ENCODE data around the gene FOXP2. TPM values are rescaled to one million over a fixed set of nuclear protein-coding genes. Genes with fewer than 3 reads are reported as not detected.

Gene FOXP2
- total and polyA plus RNA-seq, 4 donors, result 15.6 to 27.5 (median 17.8) TPM

- DNase-seq (ENCODE audit: low read depth in 4 of 6, low spot score in 6 of 6), result no peak
- Histone ChIP-seq H3K36me3 (ENCODE audit: control insufficient read depth, insufficient read depth, low read length) (no peaks in the 10 kb centered on the region), H3K4me1 (ENCODE audit: control insufficient read depth, insufficient read depth, low read length) (no peaks in the 10 kb centered on the region), H3K4me3 (ENCODE audit: low read depth, low read length) (no peak overlapping the region), H3K27ac (ENCODE audit: low read depth, low read length) (no peak overlapping the region), H3K27me3 (ENCODE audit: control insufficient read depth, insufficient read depth, low read length) (peaks cover 19% of the 10 kb centered on the region), H3K9me3 (ENCODE audit: control insufficient read depth, insufficient read depth, low read length) (no peaks in the 10 kb centered on the region)
- 80% methylated on average over 7 of the region's 8 CpGs for WGBS (ENCODE audit: insufficient coverage)
Observed at GRCh38 chr7:114419441-114420272, 5.0 kb downstream of the FOXP2 start.

- H3K27ac ChIP-seq (ENCODE audit: low read depth, low read length), result no peak overlapping the region
- peaks cover 7% of the 10 kb centered on the region for H3K27me3 ChIP-seq (ENCODE audit: control insufficient read depth, insufficient read depth, low read length)
- no peak overlapping the region for H3K4me3 ChIP-seq (ENCODE audit: low read depth, low read length)
- H3K9me3 ChIP-seq (ENCODE audit: control insufficient read depth, insufficient read depth, low read length), result no peaks in the 10 kb centered on the region
- DNase-seq (ENCODE audit: low read depth in 4 of 6, low spot score in 6 of 6), result no peak
- WGBS (ENCODE audit: insufficient coverage), result 95% methylated on average over 2 of the region's 7 CpGs
- H3K4me1 ChIP-seq (ENCODE audit: control insufficient read depth, insufficient read depth, low read length), result no peaks in the 10 kb centered on the region
- no peaks in the 10 kb centered on the region for H3K36me3 ChIP-seq (ENCODE audit: control insufficient read depth, insufficient read depth, low read length)
Observed at GRCh38 chr7:114422507-114423501, 8.2 kb downstream of the FOXP2 start.

GRCh38 chr7:114426382-114426781, 11.8 kb downstream of the FOXP2 start:
- WGBS (ENCODE audit: insufficient coverage), result 0% methylated on average over 1 of the region's 2 CpGs
- H3K4me1 ChIP-seq (ENCODE audit: control insufficient read depth, insufficient read depth, low read length), result no peaks in the 10 kb centered on the region
- no peaks in the 10 kb centered on the region for H3K36me3 ChIP-seq (ENCODE audit: control insufficient read depth, insufficient read depth, low read length)
- H3K4me3 ChIP-seq (ENCODE audit: low read depth, low read length), result no peak overlapping the region
- peak in 1 of 6 donors; percentile 43 for DNase-seq (ENCODE audit: low read depth in 4 of 6, low spot score in 6 of 6)
- no peaks in the 10 kb centered on the region for H3K9me3 ChIP-seq (ENCODE audit: control insufficient read depth, insufficient read depth, low read length)
- H3K27ac ChIP-seq (ENCODE audit: low read depth, low read length), result no peak overlapping the region
- H3K27me3 ChIP-seq (ENCODE audit: control insufficient read depth, insufficient read depth, low read length), result no peaks in the 10 kb centered on the region

- WGBS (ENCODE audit: insufficient coverage), result no CpG with 5 or more reads among the region's 4 CpGs
- Histone ChIP-seq H3K9me3 (ENCODE audit: control insufficient read depth, insufficient read depth, low read length) (no peaks in the 10 kb centered on the region), H3K27ac (ENCODE audit: low read depth, low read length) (no peak overlapping the region), H3K4me1 (ENCODE audit: control insufficient read depth, insufficient read depth, low read length) (no peaks in the 10 kb centered on the region), H3K4me3 (ENCODE audit: low read depth, low read length) (no peak overlapping the region), H3K27me3 (ENCODE audit: control insufficient read depth, insufficient read depth, low read length) (no peaks in the 10 kb centered on the region), H3K36me3 (ENCODE audit: control insufficient read depth, insufficient read depth, low read length) (no peaks in the 10 kb centered on the region)
- peak in 2 of 6 donors; percentile 67 to 86 for DNase-seq (ENCODE audit: low read depth in 4 of 6, low spot score in 6 of 6)
Observed at GRCh38 chr7:114426824-114427223, 12.2 kb downstream of the FOXP2 start.

GRCh38 chr7:114428211-114428610, 13.6 kb downstream of the FOXP2 start:
- H3K4me1 ChIP-seq (ENCODE audit: control insufficient read depth, insufficient read depth, low read length), result no peaks in the 10 kb centered on the region
- WGBS (ENCODE audit: insufficient coverage), result no CpG with 5 or more reads among the region's 1 CpG
- no peaks in the 10 kb centered on the region for H3K27me3 ChIP-seq (ENCODE audit: control insufficient read depth, insufficient read depth, low read length)
- H3K27ac ChIP-seq (ENCODE audit: low read depth, low read length), result no peak overlapping the region
- no peak overlapping the region for H3K4me3 ChIP-seq (ENCODE audit: low read depth, low read length)
- no peaks in the 10 kb centered on the region for H3K9me3 ChIP-seq (ENCODE audit: control insufficient read depth, insufficient read depth, low read length)
- H3K36me3 ChIP-seq (ENCODE audit: control insufficient read depth, insufficient read depth, low read length), result no peaks in the 10 kb centered on the region
- no peak for DNase-seq (ENCODE audit: low read depth in 4 of 6, low spot score in 6 of 6)

- Histone ChIP-seq H3K27ac (ENCODE audit: low read depth, low read length) (no peak overlapping the region), H3K9me3 (ENCODE audit: control insufficient read depth, insufficient read depth, low read length) (no peaks in the 10 kb centered on the region), H3K4me3 (ENCODE audit: low read depth, low read length) (no peak overlapping the region), H3K36me3 (ENCODE audit: control insufficient read depth, insufficient read depth, low read length) (no peaks in the 10 kb centered on the region), H3K27me3 (ENCODE audit: control insufficient read depth, insufficient read depth, low read length) (no peaks in the 10 kb centered on the region), H3K4me1 (ENCODE audit: control insufficient read depth, insufficient read depth, low read length) (no peaks in the 10 kb centered on the region)
- DNase-seq (ENCODE audit: low read depth in 4 of 6, low spot score in 6 of 6), result peak in 1 of 6 donors; percentile 52
- WGBS (ENCODE audit: insufficient coverage), result 83% methylated on average over 2 of the region's 5 CpGs
Observed at GRCh38 chr7:114431189-114431588, 16.6 kb downstream of the FOXP2 start.

GRCh38 chr7:114432061-114432460, 17.4 kb downstream of the FOXP2 start:
- no peak overlapping the region for H3K27ac ChIP-seq (ENCODE audit: low read depth, low read length)
- H3K9me3 ChIP-seq (ENCODE audit: control insufficient read depth, insufficient read depth, low read length), result no peaks in the 10 kb centered on the region
- H3K27me3 ChIP-seq (ENCODE audit: control insufficient read depth, insufficient read depth, low read length), result no peaks in the 10 kb centered on the region
- peak in 1 of 6 donors; percentile 92 for DNase-seq (ENCODE audit: low read depth in 4 of 6, low spot score in 6 of 6)
- H3K4me1 ChIP-seq (ENCODE audit: control insufficient read depth, insufficient read depth, low read length), result no peaks in the 10 kb centered on the region
- H3K4me3 ChIP-seq (ENCODE audit: low read depth, low read length), result no peak overlapping the region
- no peaks in the 10 kb centered on the region for H3K36me3 ChIP-seq (ENCODE audit: control insufficient read depth, insufficient read depth, low read length)

- Histone ChIP-seq H3K27ac (ENCODE audit: low read depth, low read length) (no peak overlapping the region), H3K36me3 (ENCODE audit: control insufficient read depth, insufficient read depth, low read length) (no peaks in the 10 kb centered on the region), H3K9me3 (ENCODE audit: control insufficient read depth, insufficient read depth, low read length) (no peaks in the 10 kb centered on the region), H3K27me3 (ENCODE audit: control insufficient read depth, insufficient read depth, low read length) (no peaks in the 10 kb centered on the region), H3K4me3 (ENCODE audit: low read depth, low read length) (no peak overlapping the region), H3K4me1 (ENCODE audit: control insufficient read depth, insufficient read depth, low read length) (no peaks in the 10 kb centered on the region)
- WGBS (ENCODE audit: insufficient coverage), result no CpG with 5 or more reads among the region's 3 CpGs
- peak in 1 of 6 donors; percentile 40 for DNase-seq (ENCODE audit: low read depth in 4 of 6, low spot score in 6 of 6)
Observed at GRCh38 chr7:114432703-114433102, 18.1 kb downstream of the FOXP2 start.

GRCh38 chr7:114439581-114439980, 25.0 kb downstream of the FOXP2 start:
- DNase-seq (ENCODE audit: low read depth in 4 of 6, low spot score in 6 of 6), result no peak
- WGBS (ENCODE audit: insufficient coverage), result 100% methylated on average over 3 of the region's 5 CpGs
- no peaks in the 10 kb centered on the region for H3K27me3 ChIP-seq (ENCODE audit: control insufficient read depth, insufficient read depth, low read length)
- no peak overlapping the region for H3K4me3 ChIP-seq (ENCODE audit: low read depth, low read length)
- H3K4me1 ChIP-seq (ENCODE audit: control insufficient read depth, insufficient read depth, low read length), result no peaks in the 10 kb centered on the region
- H3K9me3 ChIP-seq (ENCODE audit: control insufficient read depth, insufficient read depth, low read length), result peaks cover 2% of the 10 kb centered on the region
- no peaks in the 10 kb centered on the region for H3K36me3 ChIP-seq (ENCODE audit: control insufficient read depth, insufficient read depth, low read length)
- no peak overlapping the region for H3K27ac ChIP-seq (ENCODE audit: low read depth, low read length)

Measured in spinal cord (tissue), 10 donors.